Measurements from ENCODE around the gene ATP2A2. TPM values are rescaled to one million over a fixed set of nuclear protein-coding genes. Genes with fewer than 3 reads are reported as not detected.

ATP2A2 gene
- total RNA-seq: 100 to 1,000 TPM; 126 to 131 TPM

GRCh38 chr12:110280779-110281548, at the start of gene ATP2A2:
Gene ATP2A2, plus strand, starts transcription at chr12:110281247. Its CDS starts 543 bp downstream, at chr12:110281790.
- Mint-ChIP-seq H3K36me3 (ENCODE audit: low read depth) (peaks cover 35% of the 10 kb centered on the region), H3K27me3 (peaks cover 6% of the 10 kb centered on the region), H3K4me1 (peaks cover 51% of the 10 kb centered on the region), H3K27ac (peak within 1 kb of the TSS; percentile 93), H3K9me3 (no peaks in the 10 kb centered on the region), H3K4me3 (peak within 1 kb of the TSS; percentile 88)
- peak; percentile 90 for DNase-seq
- POLR2A ChIA-PET: interaction anchor here (0.6 kb wide), 1 partner anchor 460 kb away, joined by 3 read pairs; no protein-coding TSS in a partner anchor
- CTCF ChIA-PET: interaction anchor here (0.9 to 1.6 kb wide), 8 partner anchors 8 to 160 kb away, joined by 3 to 9 read pairs (median 4); no protein-coding TSS in a partner anchor

- peaks cover 25% of the 10 kb centered on the region for H3K27me3 Mint-ChIP-seq
- ChIA-PET CTCF (no interaction called here), POLR2A (interaction anchor here (0.6 kb wide), 1 partner anchor 122 kb away, joined by 3 read pairs; no protein-coding TSS in a partner anchor)
- no peaks in the 10 kb centered on the region for H3K9me3 Mint-ChIP-seq
- H3K36me3 Mint-ChIP-seq (ENCODE audit: low read depth): no peaks in the 10 kb centered on the region
- H3K27ac Mint-ChIP-seq: no peak overlapping the region
- H3K4me1 Mint-ChIP-seq: no peaks in the 10 kb centered on the region
- no peak overlapping the region for H3K4me3 Mint-ChIP-seq
- no peak for DNase-seq
Measured at GRCh38 chr12:110233212-110233903, 47.7 kb upstream of the ATP2A2 start.

GRCh38 chr12:110234331-110234751, 46.7 kb upstream of the ATP2A2 start:
- no peak for DNase-seq
- no peaks in the 10 kb centered on the region for H3K36me3 Mint-ChIP-seq (ENCODE audit: low read depth)
- no peaks in the 10 kb centered on the region for H3K4me1 Mint-ChIP-seq
- H3K27ac Mint-ChIP-seq: no peak overlapping the region
- H3K9me3 Mint-ChIP-seq: no peaks in the 10 kb centered on the region
- H3K27me3 Mint-ChIP-seq: peaks cover 24% of the 10 kb centered on the region
- CTCF ChIA-PET: no interaction called here
- no peak overlapping the region for H3K4me3 Mint-ChIP-seq
- POLR2A ChIA-PET: no interaction called here

- Mint-ChIP-seq H3K4me3 (no peak overlapping the region), H3K27ac (no peak overlapping the region), H3K27me3 (peaks cover 22% of the 10 kb centered on the region), H3K36me3 (ENCODE audit: low read depth) (no peaks in the 10 kb centered on the region), H3K4me1 (no peaks in the 10 kb centered on the region), H3K9me3 (no peaks in the 10 kb centered on the region)
- no peak for DNase-seq
- ChIA-PET CTCF (no interaction called here), POLR2A (no interaction called here)
Measured at GRCh38 chr12:110234755-110235154, 46.3 kb upstream of the ATP2A2 start.

GRCh38 chr12:110235383-110235782, 45.7 kb upstream of the ATP2A2 start:
- no peaks in the 10 kb centered on the region for H3K4me1 Mint-ChIP-seq
- CTCF ChIA-PET: no interaction called here
- no peak overlapping the region for H3K27ac Mint-ChIP-seq
- H3K27me3 Mint-ChIP-seq: peaks cover 22% of the 10 kb centered on the region
- no peaks in the 10 kb centered on the region for H3K9me3 Mint-ChIP-seq
- POLR2A ChIA-PET: no interaction called here
- H3K36me3 Mint-ChIP-seq (ENCODE audit: low read depth): no peaks in the 10 kb centered on the region
- no peak for DNase-seq
- H3K4me3 Mint-ChIP-seq: no peak overlapping the region

- H3K27ac Mint-ChIP-seq: no peak overlapping the region
- no peaks in the 10 kb centered on the region for H3K36me3 Mint-ChIP-seq (ENCODE audit: low read depth)
- no peaks in the 10 kb centered on the region for H3K4me1 Mint-ChIP-seq
- ChIA-PET POLR2A (no interaction called here), CTCF (no interaction called here)
- DNase-seq: no peak
- no peaks in the 10 kb centered on the region for H3K9me3 Mint-ChIP-seq
- peaks cover 3% of the 10 kb centered on the region for H3K27me3 Mint-ChIP-seq
- no peak overlapping the region for H3K4me3 Mint-ChIP-seq
Measured at GRCh38 chr12:110243227-110243626, 37.8 kb upstream of the ATP2A2 start.

- peaks cover 3% of the 10 kb centered on the region for H3K27me3 Mint-ChIP-seq
- ChIA-PET CTCF (no interaction called here), POLR2A (no interaction called here)
- no peak overlapping the region for H3K4me3 Mint-ChIP-seq
- H3K4me1 Mint-ChIP-seq: no peaks in the 10 kb centered on the region
- H3K27ac Mint-ChIP-seq: no peak overlapping the region
- no peaks in the 10 kb centered on the region for H3K9me3 Mint-ChIP-seq
- DNase-seq: no peak
- no peaks in the 10 kb centered on the region for H3K36me3 Mint-ChIP-seq (ENCODE audit: low read depth)
Measured at GRCh38 chr12:110244372-110244771, 36.7 kb upstream of the ATP2A2 start.

- POLR2A ChIA-PET: no interaction called here
- DNase-seq: no peak
- Mint-ChIP-seq H3K9me3 (no peaks in the 10 kb centered on the region), H3K36me3 (ENCODE audit: low read depth) (no peaks in the 10 kb centered on the region), H3K4me3 (no peak overlapping the region), H3K4me1 (no peaks in the 10 kb centered on the region), H3K27ac (no peak overlapping the region), H3K27me3 (peaks cover 3% of the 10 kb centered on the region)
- CTCF ChIA-PET: no interaction called here
Measured at GRCh38 chr12:110244829-110245228, 36.2 kb upstream of the ATP2A2 start.

GRCh38 chr12:110245369-110245772, 35.7 kb upstream of the ATP2A2 start:
- H3K36me3 Mint-ChIP-seq (ENCODE audit: low read depth): no peaks in the 10 kb centered on the region
- H3K9me3 Mint-ChIP-seq: no peaks in the 10 kb centered on the region
- H3K27me3 Mint-ChIP-seq: peaks cover 3% of the 10 kb centered on the region
- no peak overlapping the region for H3K27ac Mint-ChIP-seq
- ChIA-PET POLR2A (no interaction called here), CTCF (no interaction called here)
- no peak overlapping the region for H3K4me3 Mint-ChIP-seq
- DNase-seq: peak; percentile 64
- no peaks in the 10 kb centered on the region for H3K4me1 Mint-ChIP-seq

- DNase-seq: no peak
- no peaks in the 10 kb centered on the region for H3K9me3 Mint-ChIP-seq
- no peak overlapping the region for H3K27ac Mint-ChIP-seq
- no peaks in the 10 kb centered on the region for H3K36me3 Mint-ChIP-seq (ENCODE audit: low read depth)
- no peaks in the 10 kb centered on the region for H3K27me3 Mint-ChIP-seq
- ChIA-PET POLR2A (interaction anchor here (0.6 kb wide), 1 partner anchor 109 kb away, joined by 5 read pairs; no protein-coding TSS in a partner anchor), CTCF (no interaction called here)
- H3K4me3 Mint-ChIP-seq: no peak overlapping the region
- H3K4me1 Mint-ChIP-seq: no peaks in the 10 kb centered on the region
Measured at GRCh38 chr12:110246636-110247339, 34.3 kb upstream of the ATP2A2 start.

GRCh38 chr12:110247340-110248095, 33.5 kb upstream of the ATP2A2 start:
- ChIA-PET POLR2A (no interaction called here), CTCF (interaction anchor here (0.6 kb wide), 1 partner anchor 9 kb away, joined by 4 read pairs; no protein-coding TSS in a partner anchor)
- Mint-ChIP-seq H3K36me3 (ENCODE audit: low read depth) (no peaks in the 10 kb centered on the region), H3K27me3 (no peaks in the 10 kb centered on the region), H3K4me1 (no peaks in the 10 kb centered on the region), H3K9me3 (no peaks in the 10 kb centered on the region), H3K4me3 (no peak overlapping the region), H3K27ac (no peak overlapping the region)
- no peak for DNase-seq

GRCh38 chr12:110248096-110248447, 33.0 kb upstream of the ATP2A2 start:
- ChIA-PET POLR2A (no interaction called here), CTCF (interaction anchor here (0.6 to 2.7 kb wide), 3 partner anchors 8 to 133 kb away, joined by 3 to 9 read pairs (median 4); no protein-coding TSS in a partner anchor)
- Mint-ChIP-seq H3K36me3 (ENCODE audit: low read depth) (no peaks in the 10 kb centered on the region), H3K4me3 (no peak overlapping the region), H3K27me3 (no peaks in the 10 kb centered on the region), H3K4me1 (no peaks in the 10 kb centered on the region), H3K27ac (no peak overlapping the region), H3K9me3 (no peaks in the 10 kb centered on the region)
- DNase-seq: no peak

All from activated CD4-positive, alpha-beta T cell treated with anti-CD3 and anti-CD28 coated beads, Interleukin-2, amount 10 ng/mL, durations not matched to agents 7 days and 5 days (primary cell).